Anterior cingulate cortex (tissue), 58 donors: ENCODE measurements around the gene GGA2.

Experiments used
- DNase-seq, 58 donors: peaks; one replicate each; lab custom pipeline; 2025; lab: John Stamatoyannopoulos, UW

Gene GGA2

DNA sequence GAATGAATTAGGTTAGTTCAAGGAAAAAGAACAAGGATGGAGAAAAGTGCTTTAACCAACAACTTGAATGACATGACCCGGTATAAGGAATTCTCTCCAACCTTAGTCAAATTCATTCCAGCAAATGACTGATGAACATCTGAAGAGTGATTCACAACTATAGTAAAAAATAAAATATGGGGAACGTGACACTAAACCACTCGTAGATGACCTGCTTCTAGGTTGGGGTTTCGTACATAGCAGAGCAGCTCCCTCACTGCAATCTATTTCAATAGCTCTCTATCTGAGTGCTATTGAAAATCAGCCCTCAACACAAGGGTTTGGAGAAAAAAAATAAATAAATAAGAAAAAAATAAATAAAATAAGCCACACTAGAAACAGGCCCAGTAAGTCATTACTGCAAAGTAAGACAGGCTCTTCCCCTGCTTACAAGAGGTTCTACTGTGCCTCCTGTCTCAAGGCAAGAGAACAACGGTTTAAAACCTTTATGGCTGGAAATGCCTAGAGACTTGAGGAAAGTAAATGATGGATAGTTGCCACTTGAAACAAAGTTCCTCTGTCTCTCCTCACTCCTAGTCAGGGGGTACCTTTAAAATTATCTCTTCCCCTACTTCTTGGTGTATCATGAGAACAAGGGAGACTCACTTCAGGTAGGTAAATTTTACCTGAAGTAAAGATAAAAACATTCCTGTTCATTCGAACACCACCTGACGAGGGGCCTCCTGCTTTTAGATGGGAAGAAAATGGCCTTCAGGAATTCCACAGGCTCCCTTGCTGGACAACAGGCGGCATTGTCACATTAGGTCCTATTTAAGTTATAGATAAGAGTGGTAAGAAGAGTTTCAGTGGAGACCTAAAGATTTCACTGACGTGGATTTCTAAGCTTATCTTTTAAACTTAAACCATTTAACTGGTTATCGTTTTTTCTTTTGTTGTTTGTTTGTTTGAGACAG, 77.8 kb downstream of the GGA2 start:
- DNase-seq: no peak

DNA sequence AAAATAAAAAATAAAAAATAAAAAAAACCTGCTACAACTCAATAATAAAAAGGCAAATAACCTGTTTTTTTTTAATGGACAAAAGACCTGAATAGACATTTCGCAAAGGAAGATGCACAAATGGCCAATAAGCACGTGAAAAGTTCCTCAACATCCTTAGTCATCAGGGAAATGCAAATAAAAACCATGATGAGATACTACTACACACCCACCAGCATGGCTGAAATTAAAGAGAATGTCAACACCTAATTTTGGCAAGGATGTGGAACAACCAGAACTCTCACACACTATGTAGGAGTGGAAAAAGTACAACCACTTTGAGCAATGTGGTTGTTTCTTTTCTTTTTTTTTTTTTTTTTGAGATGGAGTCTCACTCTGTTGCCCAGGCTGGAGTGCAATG, 81.9 kb downstream of the GGA2 start:
- DNase-seq: no peak

DNA sequence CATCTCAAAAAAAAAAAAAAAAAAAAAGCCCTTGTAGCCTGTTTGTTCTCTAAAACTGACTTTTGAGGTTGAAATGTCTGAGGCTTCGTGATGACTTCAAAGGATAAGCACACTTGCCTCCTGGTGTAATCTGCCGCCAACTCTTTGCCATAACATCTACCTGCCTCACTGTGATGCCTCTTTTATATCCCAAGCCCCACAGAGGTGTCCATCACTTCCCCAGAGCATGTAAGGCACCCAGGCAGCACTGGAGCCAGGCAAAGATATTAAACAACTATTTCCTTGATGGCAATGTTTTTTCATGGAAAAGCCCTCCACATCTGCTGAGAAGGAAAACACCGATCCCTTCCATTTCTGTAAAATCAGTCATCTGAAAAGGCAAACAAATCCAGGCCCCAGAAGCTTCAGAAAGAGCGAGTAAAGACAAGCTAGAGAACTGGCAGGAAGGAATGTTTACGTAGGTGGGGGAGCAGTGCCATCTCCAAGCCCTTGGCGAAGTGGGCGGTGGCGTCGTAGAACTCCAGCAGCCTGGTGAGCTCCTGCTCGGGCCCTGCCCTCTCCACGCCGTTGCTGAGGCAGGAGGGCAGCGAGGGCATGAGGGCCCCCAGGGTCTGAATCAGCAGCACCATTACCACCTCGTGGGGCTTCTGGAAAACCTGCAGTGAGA, 85.9 kb downstream of the GGA2 start:
- DNase-seq: peak in 3 of 58 donors; percentile 3 to 4 (median 4)

DNA sequence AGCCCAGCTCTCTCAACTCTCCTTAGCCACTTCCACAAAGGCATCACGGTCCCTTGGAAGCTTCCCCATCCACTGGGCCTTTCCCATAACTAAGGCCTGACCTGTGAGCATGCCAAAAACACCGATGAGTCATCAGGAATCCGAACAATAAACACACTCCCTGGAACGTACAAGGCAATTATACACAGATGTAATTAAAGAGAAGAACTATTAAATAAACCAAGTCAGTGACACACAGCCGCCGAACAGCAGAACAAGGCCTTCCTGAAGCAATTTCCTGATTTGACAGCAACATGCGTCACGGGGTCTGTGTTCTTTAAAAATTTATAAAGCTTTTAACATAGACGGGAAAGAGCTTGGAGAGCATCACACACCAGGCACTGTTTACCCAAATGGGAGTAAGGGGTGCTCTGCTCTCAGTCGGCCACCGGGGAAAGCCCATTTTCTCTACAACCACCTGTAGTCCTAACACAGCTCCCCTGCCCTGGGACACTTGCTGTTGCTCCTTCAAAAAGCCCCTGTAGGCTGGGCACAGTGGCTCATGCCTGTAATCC, 86.7 kb downstream of the GGA2 start:
- DNase-seq: peak in 6 of 58 donors; percentile 11 to 60 (median 24)

DNA sequence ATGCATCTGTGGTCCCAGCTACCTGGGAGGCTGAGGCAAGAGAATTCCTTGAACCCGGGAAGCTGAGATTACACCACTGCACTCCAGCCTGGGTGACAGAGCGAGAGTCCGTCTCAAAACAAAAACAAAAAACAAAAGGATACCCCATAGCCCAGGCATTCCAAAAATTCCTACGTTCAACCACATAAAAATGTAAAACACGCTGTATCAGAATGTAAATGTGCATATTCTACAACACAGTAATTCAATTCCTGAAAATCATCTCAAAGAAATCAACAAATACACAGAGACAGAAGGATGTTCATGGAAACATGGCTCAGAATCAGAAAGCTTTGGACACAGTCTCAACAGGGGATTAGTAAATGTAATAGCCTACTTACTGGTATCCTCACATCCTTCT, 90.3 kb downstream of the GGA2 start:
- no peak for DNase-seq

DNA sequence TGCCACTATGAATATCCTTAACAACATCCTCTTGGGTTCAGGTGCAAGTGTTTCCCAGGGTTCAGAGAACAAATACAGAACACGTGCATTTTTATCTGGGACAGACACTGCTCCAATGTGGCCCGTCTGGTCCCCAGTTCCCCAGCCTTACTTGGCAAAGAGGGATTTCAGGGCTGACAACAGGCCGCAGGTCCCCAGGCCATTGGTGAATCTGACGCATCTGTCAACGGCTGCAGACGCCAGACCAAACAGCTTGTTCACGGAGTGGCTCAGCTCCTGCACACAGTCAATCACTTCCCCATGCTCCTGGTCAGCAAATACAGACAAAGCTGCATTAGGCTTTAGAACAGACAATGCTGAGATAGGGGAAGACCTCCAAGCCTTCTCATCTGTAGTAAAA, 93.5 kb downstream of the GGA2 start:
- DNase-seq: no peak

DNA sequence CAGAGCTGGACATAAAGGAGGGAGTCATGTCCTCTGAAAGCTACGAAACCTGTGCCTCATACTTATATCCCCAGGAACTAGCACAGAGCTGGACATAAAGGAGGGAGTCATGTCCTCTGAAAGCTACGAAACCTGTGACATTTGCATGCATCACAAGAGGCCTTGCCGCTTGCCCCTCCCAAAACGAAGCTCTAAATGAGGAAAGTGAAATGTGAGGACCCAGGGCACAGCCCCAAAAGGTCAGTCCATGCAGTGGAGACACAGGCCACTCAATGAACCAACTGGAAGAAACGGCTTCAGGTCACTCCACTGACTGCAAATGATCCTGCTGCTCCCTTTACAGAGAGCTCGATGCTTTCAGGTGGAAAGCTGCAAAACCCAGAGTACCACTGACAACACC, 95.6 kb downstream of the GGA2 start:
- no peak for DNase-seq
